HG03439 (cell line): ENCODE data around the gene IGF2R.
"Not testable (repeated sequence)": the region's sequence is repeated elsewhere in the genome, so short reads cannot be mapped to it uniquely, and the experiment has no call there.

ENCODE experiments used
- ATAC-seq: cut with Tn5 transposase; IDR thresholded peaks from one replicate; pipeline ENCODE4 v1.9.1; 2021; ENCODE audit warnings: mild to moderate bottlenecking, moderate library complexity; ENCODE audit not compliant: unreplicated experiment

The IGF2R gene

DNA sequence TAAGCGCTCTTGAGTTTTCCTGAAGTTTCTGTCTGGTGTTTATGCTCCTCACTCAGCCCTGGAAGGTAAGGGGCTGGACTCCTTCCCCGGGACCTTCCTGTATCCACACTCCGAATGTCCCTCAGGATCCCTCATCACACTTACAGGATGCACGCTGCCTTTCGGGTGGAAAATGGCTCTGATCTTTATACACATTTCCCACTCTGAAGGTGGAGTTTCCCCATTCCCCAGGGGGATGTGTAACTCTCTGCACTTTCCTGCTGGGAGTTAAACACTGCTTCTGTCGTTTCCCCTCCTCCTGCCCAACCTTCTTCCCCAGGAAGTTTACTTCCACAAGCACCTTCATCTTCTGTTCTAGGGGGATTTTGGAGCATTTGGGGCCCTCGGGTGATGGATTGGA is 17.1 kb upstream of the IGF2R start:
- no peak for ATAC-seq

DNA sequence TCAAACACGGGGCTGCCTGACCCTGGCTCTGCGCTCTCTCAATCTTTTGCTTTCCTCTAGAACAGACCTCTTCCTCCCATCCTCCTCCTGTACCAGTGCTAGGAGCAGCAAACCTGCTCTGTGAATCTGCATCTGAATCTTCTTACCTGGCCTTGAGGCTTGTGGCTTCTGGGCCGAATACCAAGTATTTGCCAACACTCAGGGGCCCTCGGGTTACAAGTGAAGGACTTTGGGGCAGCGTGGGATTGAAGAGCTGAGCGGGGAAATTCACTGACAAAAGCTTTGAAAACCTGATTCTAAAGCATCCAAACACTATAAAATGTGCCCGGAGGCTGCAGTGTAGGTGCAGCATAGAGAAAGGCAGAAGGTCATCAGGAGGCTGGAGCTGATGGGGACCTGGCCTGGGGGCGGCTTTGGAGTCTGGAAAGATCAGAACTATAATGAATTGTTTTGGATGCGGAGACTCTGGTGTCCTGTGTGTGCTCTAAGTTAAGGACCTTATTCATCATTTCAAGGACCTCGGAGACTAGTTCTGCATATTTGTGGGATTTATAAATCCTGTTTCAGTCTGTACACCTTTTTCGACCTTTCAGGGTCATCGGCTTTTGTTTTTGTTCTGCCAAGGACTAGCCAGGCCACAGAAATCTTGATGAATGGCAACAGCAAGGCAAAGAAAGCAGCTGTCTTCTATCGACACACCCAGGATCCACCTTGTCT is 16.4 kb upstream of the IGF2R start:
- no peak for ATAC-seq

- ATAC-seq = no peak
Measured at GRCh38 chr6:159953091-159953601, 15.7 kb upstream of the IGF2R start.

- ATAC-seq = no peak
Measured at GRCh38 chr6:159955945-159956361, 12.9 kb upstream of the IGF2R start.

DNA sequence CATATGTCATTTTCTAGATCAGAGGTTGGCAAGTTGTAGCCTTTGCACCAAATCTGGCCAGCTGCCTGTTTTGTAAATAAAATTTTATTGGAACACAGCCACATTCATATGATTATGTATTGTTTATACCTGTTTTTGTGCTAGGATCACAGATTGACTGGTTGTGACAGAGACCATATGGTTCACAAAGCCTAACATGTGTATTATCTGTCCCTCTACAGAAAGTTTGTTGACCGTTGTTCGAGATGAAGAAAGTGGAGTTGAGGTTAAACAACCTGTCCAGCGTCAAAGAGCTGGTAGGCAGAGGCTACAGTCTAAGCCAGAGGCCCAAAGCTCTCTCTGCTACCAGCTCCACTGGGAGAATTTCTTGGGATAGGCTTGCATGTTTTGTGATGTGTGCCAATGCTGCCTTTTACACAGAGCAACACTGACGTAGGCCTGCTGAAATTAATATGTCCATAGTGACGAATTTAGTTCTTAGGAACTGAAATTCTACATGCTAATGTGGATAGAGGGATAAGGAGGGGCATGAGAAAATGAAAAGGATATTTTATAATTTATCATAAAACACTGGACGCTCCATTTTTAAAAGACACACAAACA is 11.7 kb upstream of the IGF2R start:
- no peak for ATAC-seq

DNA sequence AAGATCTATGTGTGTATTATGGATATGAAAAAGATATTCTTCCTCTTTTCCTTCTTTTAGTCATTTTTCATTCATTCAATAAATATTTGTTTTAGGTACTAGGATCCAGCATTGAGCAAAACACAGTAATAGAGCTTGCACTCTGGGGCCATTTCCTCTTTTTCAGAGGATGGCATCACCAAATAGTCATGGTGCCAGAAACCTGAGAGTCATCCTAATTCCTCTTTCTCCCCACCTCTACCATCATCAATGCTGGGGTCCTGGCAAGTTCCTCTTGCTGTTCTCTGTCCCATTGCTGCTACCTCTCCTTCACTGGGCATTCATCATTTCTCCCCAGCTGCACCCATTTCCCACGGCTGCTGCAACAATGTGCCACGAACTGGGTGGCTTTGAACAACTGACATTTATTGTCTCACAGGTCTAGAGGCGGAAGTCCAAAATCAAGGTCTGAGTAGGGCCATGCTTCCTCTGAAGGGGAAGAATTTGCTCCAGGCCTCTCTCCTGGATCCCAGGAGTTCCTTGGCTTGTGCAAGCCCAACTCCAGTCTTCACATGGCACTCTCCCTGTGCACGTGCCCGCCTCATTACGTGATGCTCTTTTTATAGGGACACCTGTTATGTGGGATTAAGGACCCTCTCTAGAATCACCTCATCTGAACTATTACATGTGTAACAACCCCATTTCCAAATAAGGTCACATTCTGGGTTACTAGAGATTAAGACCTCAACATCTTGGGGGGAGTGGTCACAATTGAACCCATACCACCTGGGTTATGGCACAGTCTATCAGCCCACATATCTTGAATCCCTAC is 9.5 kb upstream of the IGF2R start:
- ATAC-seq = no peak

- no peak for ATAC-seq
Measured at GRCh38 chr6:159959976-159960384, 8.9 kb upstream of the IGF2R start.

DNA sequence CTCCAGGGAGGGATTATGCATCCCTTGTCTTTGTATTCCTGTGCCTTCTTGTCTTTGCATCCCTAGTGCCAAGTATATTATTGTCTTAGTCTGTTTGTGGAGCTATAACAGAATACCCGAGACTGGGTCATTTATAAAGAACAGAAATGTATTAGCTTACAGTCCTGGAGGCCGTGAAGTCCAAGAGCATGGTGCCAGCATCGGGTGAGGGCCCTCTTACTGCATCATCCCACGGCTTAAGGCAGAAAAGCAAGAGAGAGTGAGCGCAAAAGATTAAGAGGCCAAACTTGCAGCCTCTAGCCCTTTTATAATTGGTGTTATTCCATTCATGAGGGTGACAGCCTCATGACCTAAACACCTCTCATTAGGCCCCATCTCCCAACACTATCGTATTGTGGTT is 8.4 kb upstream of the IGF2R start:
- ATAC-seq = no peak

DNA sequence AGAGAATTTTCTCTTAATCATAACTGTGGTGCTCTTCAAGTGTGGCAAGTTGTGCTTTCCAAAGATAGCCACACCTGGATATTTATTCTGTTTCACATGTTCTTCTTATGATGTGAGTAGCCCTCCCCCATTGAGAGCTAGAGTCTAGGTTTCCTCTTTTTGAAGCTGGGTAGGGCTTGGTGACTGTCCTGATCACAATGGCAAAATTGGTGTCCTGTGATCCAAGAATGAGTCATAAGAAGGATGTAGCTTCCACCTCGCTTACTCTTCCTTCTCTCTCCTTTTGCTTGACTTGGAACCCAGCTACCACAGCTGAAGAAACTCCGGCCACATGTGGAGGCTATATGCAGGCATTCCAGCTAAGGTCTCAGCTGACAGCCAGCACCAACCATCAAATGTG is 7.4 kb upstream of the IGF2R start:
- ATAC-seq = no peak

- ATAC-seq = no peak
Measured at GRCh38 chr6:159963111-159963510, 5.8 kb upstream of the IGF2R start.

DNA sequence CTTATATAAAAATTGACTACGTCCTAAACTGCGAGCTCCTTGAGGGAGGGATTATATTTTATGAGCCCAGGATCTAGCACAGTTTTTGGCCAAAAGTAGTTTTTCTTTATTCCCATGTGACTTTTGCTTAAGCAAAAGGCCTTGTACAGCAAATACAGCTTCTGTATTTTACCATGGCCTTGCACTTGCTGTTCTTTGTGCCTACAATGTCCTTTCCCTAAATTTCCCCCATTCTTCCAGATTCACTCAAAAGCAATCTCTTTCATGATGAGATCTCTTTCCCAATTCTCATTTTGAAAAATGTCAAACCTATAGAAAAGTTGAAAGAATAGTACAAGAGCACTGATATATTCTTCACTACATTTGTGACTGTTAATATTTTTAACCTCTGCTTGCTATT is 4.8 kb upstream of the IGF2R start:
- ATAC-seq = no peak

GRCh38 chr6:159966339-159966738 is 2.5 kb upstream of the IGF2R start:
- ATAC-seq = no peak

DNA sequence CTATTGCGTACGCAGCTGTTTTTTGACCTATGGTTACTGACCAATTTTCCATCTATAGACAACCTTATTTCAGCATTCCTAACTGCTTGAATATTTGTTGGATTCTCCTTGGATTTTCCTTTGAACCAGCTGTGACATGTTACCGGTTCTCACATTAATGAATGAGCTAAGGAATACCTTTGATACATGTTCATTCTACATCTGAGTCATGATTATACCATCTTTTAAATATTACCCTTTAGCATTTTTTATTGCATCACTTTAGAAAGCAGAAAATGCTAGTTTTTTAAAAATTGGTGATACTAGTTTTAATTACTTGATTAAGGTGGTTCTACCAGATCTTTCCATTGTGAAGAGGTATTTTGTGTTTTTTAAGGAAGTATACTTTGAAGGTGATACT is 1.9 kb upstream of the IGF2R start:
- no peak for ATAC-seq

DNA sequence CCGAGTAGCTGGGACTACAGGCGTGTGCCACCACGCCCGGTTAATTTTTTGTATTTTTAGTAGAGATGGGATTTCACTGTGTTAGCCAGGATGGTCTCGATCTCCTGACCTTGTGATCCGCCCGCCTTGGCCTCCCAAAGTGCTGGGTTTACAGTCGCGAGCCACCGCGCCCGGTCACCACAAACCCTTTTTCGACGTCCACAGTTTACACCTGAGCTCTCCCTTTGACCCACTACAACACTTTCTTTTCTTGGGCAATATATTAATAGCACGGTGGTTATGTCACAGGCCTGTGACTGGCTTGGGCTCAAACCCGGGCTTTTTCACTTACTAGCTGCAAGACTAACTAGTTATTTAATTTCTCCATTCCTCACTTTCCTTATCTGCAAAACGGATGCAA is 1.3 kb upstream of the IGF2R start:
- not testable (repeated sequence) for ATAC-seq

DNA sequence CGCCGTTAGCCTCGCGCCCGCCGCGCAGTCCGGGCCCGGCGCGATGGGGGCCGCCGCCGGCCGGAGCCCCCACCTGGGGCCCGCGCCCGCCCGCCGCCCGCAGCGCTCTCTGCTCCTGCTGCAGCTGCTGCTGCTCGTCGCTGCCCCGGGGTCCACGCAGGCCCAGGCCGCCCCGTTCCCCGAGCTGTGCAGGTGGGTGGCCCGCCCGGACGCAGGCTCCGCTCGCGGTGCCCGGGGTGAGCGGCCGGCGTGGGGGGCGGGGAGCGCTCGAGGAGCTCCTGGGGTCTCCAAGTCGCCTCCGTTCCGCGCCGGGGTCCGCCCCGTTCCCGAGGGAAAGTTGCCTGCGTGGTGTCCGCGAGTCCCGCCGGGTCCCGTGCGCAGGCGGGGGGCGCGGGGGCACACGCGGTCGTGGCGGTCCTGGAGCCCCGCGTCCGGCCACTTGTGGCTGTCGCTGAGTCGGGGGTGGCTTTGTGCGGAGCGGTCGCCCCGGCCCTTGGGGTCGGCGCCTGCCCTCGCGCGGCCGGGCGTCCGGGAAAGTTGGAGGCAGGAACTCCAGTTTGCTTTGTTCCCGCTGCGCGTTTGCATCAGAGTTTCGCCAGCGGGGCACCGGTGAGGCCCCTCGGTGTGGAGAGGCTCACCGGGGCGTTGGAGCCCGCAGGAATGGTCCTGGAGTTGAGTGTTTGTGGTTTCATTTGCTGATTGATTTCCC is 476 bp downstream of the IGF2R start:
- ATAC-seq = peak; percentile 32

GRCh38 chr6:159969921-159970320 is 1.0 kb downstream of the IGF2R start:
- ATAC-seq = peak; percentile 25

DNA sequence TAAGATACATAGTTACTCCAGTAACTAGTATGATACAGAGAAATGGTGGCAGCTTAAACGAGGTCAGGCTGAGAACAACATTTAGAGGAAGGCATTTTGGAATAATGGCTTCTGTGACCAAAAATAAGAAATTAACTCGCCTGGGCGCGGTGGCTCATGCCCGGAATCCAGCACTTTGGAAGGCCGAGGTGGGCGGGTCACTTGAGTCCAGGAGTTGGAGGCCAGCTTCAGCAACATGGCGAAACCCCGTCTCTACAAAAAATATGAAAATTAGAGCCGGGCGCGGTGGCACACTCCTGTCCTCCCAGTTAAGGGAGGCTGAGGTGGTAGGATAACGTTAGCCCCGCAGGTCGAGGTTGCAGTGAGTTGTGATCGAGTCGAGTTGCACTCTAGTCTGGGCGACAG is 1.8 kb downstream of the IGF2R start:
- no peak for ATAC-seq

DNA sequence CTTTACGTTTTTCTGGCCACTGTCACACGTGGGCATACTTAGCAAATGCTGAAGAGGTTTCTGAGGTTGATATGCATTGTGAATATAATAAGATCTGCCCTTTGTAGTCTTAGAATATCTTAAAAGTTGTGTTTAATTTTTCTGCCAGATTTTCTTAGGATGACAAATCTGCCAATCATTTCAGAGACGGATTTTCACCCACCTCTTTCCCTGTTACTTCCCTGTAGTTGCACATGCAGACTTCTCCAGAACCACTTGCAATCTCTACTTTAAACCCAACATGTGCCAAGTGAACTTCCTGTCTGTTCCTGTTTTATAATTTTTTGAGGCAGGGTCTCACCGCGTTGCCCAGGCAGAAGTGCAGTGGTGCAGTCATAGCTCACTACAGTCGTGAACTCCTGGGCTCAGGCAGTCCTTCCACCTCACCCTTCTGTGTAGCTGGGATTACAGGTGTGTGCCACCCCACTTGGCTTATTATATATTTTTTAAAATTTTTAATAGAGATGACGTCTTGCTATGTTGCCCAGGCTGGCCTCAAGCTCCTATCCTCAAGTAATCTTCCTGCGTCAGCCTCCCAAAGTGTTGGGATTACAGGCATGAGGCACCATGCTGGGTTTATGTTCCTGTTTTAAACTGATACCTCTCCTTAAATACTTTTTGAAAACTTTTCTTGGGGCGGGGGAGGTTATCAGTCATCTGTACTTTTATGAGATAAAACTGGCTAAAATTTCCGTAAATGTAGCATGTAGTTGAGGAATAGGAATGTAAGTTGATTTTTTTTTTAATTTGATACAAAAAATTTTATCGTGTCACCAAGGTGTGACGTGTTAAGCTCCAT is 2.7 kb downstream of the IGF2R start:
- ATAC-seq = no peak

GRCh38 chr6:159972506-159973268 is 3.8 kb downstream of the IGF2R start:
- no peak for ATAC-seq

DNA sequence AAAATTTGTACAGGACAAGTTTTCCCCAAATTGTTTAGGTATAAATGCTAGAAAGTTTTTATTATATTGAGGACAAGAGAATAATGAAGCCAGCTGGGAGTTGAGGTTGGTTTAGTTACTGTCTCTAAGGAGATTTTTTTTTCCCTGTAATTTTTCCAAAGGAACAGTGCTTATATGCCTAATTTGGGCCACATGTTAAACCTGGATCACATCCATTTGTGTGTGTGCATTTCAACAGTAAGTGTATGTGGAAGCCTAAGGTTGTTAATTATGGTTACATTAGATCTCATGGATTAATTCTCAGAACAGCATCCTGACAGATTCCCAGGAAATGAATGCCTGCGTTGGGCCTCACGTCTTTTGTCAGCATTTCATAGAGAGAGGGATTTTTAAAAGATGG is 4.5 kb downstream of the IGF2R start:
- no peak for ATAC-seq
